PFSK-1 (cell line): ENCODE results near the gene ALOX12B.

Source experiments
- POLR2AphosphoS5 ChIP-seq: IDR thresholded peaks from 2 replicates; pipeline ENCODE4 v1.6.1; 2012; ENCODE audit warnings: low read depth, mild to moderate bottlenecking, control low read depth, low read length, moderate library complexity
- SIN3A ChIP-seq: IDR thresholded peaks from 2 replicates; pipeline ENCODE4 v1.6.1; 2012; ENCODE audit warnings: mild to moderate bottlenecking, low read length, moderate library complexity, borderline replicate concordance; ENCODE audit not compliant: insufficient read depth
- TAF1 ChIP-seq: IDR thresholded peaks from 2 replicates; pipeline ENCODE4 v1.6.1; 2012; ENCODE audit warnings: low read length, control low read depth, borderline replicate concordance; ENCODE audit not compliant: insufficient read depth

DNA sequence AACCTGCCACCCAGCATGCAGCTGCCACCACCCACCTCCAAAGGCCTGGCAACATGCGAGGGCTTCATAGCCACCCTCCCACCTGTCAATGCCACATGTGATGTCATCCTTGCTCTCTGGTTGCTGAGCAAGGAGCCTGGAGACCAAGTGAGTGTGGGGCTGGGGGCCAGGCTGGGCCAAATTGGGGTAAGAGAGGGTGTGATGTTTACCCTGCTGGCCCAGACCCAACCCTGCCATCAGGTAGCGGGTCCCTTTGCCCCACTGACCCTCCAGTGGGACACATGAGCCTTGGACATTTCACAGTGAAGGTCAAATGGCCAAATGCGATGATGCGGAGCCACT, 39.8 kb downstream of the ALOX12B start:
- no peak for TF ChIP-seq POLR2AphosphoS5
- TF ChIP-seq SIN3A, result no peak
- no peak for TF ChIP-seq TAF1
